GM19395 (cell line): ENCODE results near the gene SCGB3A1.

Experiments used
- ATAC-seq: cut with Tn5 transposase; IDR thresholded peaks from one replicate; pipeline ENCODE4 v1.9.1; 2021; ENCODE audit warnings: mild to moderate bottlenecking, moderate library complexity; ENCODE audit not compliant: unreplicated experiment

Gene SCGB3A1

DNA sequence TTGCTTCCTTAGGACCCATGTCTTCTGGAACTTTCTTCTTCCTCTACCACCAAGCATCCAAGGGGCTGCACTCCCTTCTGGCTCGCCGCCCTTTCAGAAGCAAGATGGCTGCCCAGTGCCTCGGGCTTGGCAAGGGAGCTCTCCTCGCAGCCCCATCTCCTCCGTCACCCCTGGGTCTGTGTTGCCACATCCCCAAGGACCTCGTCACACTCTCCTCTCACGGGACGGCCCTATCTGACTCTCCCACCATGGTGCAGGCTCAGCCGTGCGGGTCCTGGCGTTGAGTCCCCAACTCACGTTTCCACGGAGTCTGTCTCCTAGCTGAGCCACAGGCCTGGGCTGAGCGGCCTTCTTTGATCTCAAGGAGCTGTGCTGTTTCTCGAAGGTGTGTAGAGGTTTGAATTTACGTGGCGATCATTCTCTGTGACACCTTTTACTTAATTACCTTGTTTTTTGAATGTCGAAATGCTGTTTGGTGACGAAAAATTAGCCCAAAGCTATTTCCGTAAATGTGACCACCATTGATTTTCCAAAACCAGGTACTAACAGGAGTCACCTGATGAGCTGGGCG, 15.0 kb upstream of the SCGB3A1 start:
- peak; percentile 30 for ATAC-seq

DNA sequence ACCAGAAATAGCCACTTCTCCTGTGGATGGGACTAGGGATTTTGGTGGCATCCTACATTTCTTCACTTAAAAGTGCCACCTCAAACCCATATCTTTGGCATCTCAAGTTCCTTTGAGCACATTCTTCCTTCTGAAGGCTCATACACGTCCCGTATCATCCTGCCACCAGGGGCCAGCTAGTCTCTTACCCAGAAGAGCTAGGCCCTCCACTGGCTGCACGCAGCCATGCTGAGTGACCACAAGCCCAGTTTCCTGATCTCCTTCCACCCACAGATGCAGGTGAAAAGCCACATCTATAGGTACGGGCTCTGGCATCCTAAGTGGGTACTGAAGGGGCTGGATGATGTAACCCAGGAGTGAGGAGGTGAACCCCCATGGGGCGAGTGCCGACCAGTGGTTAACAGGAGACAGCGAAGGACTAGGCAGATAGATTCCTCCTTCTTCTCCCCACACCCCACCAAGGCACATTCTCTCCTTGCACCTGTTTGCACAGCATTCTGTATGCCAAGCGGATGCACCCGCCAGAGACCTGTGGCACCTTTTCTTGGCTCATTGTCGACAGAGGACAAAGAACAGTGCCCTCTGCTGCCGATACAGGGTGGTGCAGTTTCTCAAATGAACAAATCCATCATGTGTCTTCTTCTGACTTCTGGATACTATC, 14.4 kb upstream of the SCGB3A1 start:
- peak; percentile 76 for ATAC-seq

DNA sequence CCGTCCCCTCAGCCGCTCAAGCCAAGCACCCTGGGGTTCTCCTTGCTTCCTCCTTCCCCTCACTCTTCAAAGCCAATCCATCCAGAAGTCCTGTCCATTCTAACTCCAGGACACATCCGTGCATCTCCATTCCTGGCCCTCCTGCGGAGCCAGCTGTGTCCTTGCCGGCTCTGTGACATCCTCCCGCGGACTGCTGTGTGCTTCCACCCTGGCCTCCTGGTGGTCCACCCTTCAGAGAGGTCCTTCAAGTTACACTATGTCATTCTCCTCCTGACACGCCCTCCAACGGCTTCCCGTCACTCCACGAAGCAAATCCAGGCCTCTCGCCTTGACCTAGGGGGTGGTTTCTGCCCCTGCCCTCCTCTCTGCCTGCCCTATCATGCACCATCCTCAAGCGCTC, 13.0 kb upstream of the SCGB3A1 start:
- ATAC-seq, result no peak

DNA sequence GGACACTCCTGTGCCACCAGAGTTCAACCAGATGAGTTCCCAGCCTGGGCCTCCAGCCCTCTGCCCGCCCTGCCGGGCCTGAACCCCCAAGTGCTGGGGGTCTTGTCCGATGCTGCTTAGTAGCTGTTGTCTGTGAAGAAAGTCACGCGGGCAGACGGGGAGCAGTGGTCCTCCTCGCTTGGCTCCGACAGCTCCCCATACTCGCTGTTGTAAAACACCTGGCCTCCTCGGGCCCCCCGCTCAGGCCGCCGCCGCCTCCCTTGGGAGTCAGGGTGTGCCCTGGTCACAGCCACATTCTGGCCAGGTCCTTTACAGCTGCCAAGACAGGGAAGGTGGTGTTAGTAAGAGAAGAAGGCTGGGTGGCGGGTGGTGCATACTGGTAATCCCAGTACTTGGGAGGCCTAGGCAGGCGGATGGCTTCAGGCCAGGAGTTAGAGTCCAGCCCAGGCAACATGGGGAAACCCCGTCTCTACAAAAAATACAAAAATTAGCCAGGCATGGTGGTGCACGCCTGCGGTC, 11.8 kb upstream of the SCGB3A1 start:
- no peak for ATAC-seq

DNA sequence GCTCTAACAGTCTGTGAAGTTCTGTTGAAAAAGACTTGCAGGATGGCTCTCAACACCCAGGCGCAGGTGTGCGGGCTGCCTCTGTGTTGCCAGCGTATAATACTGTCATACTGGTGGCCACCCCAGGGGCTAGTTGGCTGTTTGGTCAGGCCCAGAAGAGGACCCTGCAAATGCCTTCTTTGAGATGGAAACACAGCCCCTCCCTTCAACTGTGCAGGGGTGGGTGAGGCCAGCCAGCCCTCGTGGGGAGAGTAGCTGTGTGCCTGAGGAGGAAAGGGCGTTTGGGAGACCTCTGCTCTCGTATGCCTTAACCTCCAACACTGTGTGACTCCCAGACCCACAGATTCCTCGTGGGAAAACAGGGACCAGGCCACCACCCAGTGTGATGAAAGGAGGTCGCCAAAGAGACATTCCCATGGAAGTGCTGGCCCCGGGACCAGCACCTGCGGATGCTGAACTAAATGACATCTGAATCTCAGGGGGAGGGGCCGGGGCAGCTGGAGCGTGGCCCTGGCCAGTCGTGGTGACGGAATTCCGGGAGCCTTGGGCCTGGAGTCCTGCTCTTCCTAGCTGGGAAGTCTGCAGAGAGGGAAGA, 11.3 kb upstream of the SCGB3A1 start:
- ATAC-seq, result no peak

DNA sequence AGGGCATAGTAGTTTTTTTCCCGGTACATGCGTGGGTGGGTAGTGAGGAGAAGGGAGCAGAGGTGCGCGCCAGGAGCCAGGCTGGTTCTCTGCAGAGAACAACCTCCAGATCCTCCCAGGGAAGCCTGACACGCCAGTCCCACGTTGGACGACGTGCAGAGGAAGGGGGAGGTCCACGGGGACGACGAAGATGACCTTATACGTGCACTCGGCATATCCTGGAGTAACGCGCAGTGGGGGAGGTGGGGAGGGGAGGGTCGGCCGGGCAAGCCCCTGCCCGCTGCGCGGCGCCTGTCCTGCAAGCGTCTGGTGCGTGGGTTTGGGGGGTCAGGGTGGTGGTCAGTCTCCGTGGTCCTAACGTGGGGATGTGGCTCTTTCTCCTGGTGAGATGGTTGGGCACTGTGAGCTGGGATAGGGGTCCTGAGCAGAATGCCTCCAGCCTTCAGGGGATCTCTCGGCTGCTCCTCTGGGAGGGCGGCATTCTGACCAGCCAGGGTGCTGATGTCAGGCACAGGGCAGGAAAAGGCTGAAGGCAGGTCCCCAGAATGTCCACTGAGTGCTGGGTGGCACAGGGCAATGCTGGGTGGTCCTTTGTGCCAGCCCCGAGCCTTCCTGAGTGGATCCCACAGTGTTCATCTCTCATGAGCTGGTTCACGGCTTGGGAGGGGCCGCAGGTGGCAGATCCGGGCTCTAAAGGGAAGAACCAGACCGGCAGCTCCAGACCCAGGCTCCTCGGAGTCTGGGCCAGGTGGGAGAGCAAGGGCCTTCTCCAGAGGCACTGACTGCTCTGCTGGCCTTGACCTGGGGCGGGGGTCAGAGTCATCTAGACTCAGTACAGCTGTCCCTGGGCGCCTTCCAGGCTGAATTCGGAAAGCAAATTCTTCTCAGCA, 10.5 kb upstream of the SCGB3A1 start:
- ATAC-seq, result no peak

DNA sequence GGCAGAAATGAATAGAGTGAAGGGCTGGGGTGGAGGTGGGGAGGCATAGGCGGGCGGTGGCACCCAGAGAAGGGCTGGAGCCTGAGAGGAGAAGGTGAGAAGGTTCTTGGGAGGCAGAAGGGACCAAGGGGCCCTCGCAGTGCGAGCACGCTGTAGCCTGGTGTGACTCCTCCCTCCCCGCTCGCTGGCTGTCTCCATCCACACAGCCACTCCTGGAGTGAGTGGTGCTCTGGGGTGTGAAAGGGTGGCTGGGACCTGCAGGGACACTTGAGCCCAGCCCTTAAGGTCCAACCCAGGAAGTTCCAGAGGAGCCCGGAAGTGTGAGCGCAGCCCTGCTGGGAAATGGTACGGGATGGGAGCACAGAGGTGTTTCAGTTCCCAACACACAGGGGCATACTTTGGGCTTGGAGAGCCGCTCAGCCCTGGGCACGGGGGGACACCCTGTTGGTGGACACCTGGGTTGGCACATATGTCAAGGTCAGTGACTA, 9.3 kb upstream of the SCGB3A1 start:
- no peak for ATAC-seq

DNA sequence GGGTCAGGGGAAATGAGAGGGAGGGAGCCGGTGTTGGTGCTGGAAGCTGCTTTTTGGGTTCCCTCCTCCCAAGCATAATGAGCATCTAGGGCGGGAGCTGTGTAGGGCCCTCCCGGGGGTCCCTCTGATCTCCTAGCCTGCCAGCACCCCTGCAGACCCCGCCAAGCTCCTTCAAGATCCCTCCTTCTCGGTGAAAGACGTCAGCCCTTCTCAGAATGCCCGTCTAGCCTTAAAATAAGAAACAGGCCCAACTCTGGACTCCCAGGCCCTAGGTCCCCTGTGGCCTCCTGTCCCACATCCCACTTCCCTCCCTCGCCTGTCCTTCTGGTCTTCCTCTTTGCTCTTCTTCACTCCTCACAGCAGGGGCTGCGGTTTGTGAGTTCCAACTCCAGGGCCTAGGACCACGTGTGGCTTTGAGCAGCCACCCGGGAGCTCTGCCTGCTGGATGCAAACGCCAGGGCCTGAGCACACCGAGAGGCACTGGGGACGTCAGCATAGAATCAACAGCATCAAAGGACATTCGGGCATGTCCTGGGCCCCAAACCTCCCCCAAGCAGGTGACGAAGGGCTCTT, 8.8 kb upstream of the SCGB3A1 start:
- no peak for ATAC-seq

DNA sequence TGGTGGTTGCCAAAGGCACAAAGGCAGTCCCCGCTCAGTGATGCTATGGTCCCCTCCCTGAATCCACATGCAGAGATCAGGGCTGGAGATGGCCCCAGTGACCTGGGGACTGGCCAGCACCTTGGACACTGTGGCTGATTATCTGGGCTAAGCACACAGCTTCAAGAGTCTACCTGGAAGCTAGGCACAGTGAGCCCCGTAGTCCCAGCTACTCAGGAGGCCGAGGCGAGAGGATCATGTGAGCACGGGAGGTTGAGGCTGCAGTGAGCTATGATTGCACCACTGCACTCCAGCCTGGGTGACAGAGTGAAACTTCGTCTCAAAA, 8.3 kb upstream of the SCGB3A1 start:
- no peak for ATAC-seq

DNA sequence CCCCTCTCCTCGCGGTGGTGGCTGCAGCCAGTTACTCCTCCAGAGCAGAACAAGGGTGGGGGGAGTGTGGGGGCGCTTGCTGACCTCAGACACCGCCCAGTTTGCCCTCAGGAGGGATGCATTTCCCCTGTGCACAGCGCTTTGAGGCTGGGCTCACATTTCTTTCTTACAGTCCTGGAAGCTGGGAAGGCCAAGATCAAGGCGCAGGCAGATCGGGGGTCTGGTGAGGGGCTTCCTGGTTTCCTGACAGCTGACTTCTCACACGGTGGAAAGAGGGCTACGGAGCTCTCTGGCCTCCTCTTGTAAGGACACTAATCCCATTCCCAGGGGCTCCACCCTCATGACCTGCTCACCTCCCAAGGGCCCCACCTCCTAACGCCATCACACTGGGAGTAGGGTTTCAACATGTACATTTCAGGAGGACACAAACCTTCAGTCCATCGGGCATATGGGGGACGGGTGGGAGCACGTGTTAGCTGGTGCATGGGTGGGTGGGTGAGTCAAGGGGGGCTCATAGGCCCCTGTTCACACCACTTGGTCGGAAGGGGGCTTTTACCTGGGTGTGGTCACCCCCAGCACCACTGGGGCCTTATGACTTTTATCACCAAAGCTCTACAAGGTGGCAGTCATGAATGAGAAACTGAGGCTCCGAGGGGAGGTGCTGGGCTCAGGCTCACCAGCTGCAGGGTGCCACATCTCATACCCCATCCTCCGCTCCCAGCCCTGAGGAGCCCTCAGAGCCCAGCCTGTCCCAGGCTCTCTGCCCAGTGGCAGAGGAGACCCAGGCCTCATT, 7.7 kb upstream of the SCGB3A1 start:
- no peak for ATAC-seq

DNA sequence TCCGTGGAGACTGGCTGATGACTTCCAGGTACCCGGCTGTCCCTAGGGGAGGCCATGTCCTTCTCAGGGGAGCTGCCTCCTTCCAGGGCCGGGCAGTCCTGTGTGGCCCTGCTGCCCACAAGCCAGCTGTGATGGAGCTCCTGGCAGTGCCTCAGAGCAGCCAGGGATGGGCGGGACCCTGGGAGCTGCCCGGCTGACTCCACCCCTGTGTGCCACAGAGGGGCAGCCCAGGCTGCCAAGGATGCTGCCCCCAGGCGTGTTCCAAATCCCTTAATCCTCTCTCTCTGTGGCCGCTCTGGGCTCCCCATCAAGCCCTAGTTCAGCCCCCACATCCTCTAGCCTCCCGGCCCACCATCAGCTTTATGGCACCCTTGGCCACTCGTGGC, 7.0 kb upstream of the SCGB3A1 start:
- no peak for ATAC-seq

DNA sequence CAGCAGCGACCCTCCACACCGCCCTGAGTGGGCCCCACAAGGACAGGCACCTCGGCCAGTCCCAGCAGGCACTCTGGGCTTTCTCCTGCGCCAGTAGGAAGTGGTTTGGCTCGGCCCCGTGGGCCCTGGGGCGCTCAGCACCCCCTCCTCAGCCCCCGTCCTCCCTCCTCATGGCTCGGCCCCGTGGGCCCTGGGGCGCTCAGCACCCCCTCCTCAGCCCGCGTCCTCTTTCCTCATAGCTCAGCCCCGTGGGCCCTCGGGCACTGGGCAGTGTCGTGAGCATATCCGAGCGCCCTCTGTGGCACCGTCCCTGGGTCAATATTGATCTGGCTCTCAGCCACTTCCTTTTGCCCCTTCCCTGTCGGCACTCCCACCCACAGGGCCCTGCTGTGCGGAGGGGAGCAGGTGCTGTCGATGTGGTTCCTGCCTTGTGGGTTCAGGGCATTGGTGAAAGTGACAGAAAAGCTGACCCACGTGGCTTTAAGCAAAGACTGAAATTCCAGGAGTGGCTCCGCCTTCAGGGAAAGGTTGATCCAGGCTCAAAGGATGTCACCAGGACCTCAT, 5.5 kb upstream of the SCGB3A1 start:
- ATAC-seq, result no peak

DNA sequence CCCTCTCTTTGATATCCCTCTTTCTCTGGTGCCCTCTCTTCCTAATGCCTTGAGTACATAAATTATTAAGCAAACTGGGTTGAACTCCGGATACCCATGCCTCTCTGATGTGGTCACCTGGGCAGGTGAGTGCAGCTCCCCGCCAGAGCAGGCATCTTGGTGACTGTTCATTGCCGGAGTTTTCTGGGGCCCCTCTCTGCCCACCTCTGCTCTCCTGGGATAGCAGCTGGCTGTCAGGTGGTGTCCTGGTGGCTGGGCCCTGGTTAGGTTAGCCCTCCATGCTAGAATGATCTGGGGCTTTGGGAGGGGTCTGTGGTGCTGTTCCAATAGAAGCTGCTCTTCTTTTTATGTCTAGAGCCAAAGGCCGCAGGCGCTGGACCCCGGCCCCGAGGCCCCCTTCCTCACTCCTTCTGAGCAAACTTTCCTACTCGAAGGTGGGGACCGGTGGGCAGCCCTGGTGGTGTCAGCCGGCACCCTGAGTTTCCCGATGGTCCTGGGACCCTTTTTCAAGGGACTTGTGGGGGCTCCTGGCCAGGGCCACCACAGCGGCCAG, 4.9 kb upstream of the SCGB3A1 start:
- no peak for ATAC-seq

DNA sequence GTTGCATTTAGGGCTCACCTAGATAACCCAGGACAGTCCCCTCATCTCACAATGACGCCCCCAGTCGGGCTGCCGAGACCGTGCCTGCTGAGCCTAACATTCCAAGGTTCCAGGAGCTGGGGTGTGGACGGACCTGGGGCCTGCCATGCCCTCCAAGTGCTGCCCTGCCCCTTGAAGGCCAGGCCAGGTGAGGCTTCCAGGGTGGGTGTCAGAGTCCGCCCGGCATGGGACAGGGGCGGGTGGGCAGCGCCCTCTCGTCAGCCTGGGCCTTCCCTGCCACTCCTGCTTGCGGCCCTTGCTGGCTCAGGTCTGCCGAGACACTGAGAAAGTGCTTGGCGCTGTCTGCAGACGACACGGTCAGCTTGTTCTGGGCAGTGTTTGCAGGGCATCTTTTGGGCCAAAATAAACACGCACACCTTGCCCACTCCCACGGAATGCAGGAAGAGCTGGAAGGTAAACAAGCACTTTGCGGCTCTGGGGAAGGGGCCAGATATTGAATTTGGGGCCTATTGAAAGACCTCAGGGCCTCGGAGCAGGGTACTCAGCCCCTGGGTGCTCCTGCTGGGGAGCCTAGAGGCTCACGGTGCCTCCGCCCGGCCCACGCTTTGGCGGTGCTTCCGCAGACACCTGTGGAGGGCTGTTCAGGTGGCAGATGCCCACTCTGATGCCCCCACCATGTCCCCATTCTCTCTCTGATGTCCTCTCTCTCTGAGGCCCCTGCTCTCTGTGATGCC, 4.2 kb upstream of the SCGB3A1 start:
- ATAC-seq, result no peak

DNA sequence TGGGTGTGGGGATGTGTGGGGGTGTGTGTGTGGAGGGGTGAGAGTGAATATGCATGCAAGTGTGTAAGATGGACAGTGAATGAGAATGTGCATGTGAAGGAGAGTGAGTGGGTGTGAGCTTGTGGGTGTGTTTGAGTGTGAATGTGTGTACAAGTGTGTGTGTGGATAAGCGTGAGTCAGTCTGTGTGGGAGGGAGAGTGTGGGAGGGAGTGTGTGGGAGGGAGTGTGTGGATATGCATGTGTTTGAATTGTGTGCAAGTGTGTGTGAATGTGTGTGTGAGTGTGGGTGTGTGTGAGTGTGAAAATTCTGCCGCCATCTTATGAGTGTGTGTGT, 3.7 kb upstream of the SCGB3A1 start:
- ATAC-seq, result no peak

DNA sequence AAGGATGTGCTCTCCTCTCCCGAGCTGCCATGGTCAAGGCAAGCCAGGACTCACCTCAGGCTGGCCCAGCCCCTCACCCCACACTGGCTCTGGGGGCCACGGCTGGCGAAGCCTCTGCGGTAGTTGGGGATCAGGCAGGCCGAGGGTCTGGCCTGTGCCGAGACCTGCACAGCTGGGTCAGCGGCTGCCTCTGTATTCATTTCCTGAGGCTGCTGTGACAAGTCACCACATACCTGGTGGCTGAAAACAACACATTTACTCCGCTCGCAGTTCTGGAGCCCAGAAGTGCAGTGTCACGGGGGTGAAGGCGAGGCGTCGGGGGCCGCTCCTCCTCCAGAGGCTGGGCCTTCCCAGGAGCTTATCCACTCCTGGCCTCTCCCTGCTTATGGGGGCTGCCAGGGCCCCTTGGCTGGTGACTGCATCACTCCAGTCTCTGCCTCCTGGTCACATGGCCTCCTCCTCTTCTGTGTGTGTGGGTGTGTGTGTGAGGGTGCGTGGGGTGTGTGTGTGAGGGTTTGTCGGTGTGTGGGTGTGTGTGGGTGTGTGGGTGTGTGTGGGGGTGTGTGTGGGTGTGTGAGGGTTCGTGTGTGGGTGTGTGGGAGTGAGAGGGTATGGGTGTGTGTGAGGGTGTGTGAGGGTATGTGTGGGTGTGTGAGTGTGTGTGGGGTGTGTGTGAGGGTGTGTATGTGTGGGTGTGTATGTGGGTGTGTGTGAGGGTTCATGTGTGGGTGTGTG, 3.2 kb upstream of the SCGB3A1 start:
- ATAC-seq, result no peak

DNA sequence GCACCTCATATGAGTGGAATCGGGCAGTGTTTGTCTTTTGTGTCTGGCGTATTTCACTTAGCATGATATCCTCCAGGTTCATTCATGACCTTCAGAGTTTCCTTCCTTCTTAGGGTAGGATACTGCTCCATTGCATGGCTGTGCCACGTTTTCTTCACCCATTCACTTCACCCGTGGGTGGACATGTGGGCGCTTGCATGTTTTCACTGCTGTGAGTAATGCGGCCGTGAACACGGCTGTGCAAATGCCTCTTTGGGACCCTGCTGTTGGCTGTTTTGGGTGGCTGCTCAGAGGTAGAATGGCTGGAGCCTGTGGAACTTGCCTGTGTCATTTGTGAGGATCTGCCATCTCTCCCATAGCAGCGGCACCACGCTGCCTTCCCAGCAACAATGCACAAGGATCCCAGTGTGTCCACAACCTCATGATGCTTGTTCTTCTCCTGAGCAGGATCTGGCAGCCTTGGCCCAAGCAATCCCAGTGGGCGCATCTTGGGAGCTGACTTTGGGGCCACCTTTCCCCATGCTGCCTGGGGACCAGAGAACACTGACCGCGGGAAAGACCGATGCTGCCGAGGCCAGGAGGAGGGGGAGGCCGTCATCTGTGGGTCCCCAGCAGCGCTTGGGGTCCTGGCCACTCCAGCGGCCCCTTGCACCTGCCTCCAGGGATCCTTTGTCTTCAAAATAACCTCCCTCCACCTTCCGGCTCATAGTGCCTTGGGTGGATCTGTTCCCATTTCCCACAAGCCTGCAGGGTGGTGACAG, 2.3 kb upstream of the SCGB3A1 start:
- ATAC-seq, result no peak

DNA sequence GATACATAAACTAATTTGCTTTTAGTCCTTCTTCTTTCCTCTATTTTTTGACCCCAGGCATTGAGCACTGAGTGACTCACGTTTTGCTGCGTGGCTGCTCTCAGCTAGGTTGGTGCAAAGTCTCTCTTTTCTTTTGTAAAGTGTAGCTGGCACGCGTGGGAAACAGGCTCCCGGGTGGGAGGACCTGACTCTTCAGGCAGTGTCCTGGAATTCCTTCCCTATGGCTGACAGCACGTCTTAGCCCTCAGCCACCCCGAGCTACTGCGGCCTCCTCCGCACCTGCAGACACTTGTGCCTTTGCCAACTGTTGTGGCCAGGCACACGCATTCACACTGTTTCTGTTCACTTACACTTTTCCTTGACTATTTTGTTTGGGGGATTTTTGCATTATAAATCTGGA, 877 bp upstream of the SCGB3A1 start:
- no peak for ATAC-seq
